DND-41 (cell line): ENCODE data around the gene MAP2K5.

ENCODE experiments used
- CTCF ChIP-seq: IDR thresholded peaks from 2 replicates; pipeline ENCODE4 v1.5.1; 2012; ENCODE audit warnings: borderline replicate concordance, low read length, moderate library complexity, mild to moderate bottlenecking; ENCODE audit not compliant: poor library complexity, severe bottlenecking; ENCODE audit errors: extremely low read depth
- EZH2 ChIP-seq: IDR thresholded peaks from 3 replicates; pipeline ENCODE4 v1.6.1; 2012; ENCODE audit warnings: borderline replicate concordance, low read depth, mild to moderate bottlenecking, moderate library complexity, low read length, inconsistent platforms; ENCODE audit not compliant: severe bottlenecking

DNA sequence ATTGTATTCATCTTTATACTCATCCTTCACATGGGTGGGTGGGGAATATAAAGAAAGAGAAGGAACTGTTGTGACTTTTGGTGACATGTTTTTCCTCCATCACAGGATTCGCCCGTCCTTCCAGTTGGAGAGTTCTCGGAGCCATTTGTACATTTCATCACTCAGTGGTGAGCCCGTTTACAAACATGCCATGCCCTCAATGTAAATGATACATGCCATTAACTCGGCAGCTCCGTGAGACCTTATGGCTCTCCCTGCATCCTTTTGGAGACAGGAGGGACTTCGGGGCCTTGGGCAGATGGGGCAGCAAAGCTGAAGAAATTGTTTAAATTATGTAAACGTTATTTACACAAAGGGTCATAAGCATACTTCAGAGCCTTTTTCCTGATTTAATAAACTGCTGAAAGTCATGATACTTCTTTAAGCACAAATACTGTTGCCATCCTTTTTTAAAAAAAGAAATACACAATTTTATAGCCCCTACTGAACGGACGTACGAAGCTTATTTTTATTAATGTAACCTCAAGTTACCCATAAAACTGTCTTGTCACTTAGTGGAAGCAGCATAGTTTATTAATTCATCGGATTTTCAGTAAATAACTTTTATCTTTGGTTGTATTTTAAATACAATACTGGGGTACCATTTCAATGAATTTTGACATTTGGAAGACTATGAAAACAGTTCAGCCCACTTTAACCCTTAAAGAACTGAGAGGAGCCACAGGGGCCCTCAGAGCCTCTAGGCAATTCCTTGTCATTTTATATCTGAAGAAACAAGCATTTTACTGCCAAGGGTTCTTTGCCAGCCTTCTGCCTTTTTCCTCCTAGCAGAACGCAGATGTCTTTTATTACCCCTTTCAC is 227.2 kb downstream of the MAP2K5 start:
- TF ChIP-seq CTCF = no peak
- no peak for TF ChIP-seq EZH2
